Heart right ventricle (tissue), 16 donors: ENCODE measurements around the gene CAMK1D. TPM values are rescaled to one million over a fixed set of nuclear protein-coding genes. Genes with fewer than 3 reads are reported as not detected.
"Not testable (repeated sequence)": the region's sequence is repeated elsewhere in the genome, so short reads cannot be mapped to it uniquely, and the experiment has no call there.

Experiments used
- ATAC-seq, 8 donors: fragments of 200-7000 bp; cut with Tn5 transposase; one replicate each; pipeline ENCODE4 v1.9.1; 2020; ENCODE audit warnings: mild to moderate bottlenecking in 8 of 8, moderate library complexity in 8 of 8, moderate number of reproducible peaks in 1 of 8
- DNase-seq, 2 donors: peaks; one replicate each; pipeline ENCODE4 v3.0.0-alpha.2; 2020
- H3K27ac ChIP-seq, 10 donors: fragments of 200-600 bp; sonication (generic) in 2 of 10; one replicate each; pipeline versions ENCODE4 v1.5.0 to v1.8.0; 2020 to 2022; ENCODE audit warnings: mild to moderate bottlenecking in 3 of 10
- H3K27me3 ChIP-seq, 7 donors: fragments of 200-600 bp; one replicate each; pipeline ENCODE4 v1.8.0; 2021 to 2022; ENCODE audit warnings: mild to moderate bottlenecking in 2 of 7
- H3K36me3 ChIP-seq, 9 donors: fragments of 200-600 bp; sonication (generic) in 1 of 9; one replicate each; pipeline versions ENCODE4 v1.5.0 to v1.8.0; 2020 to 2022; ENCODE audit warnings: mild to moderate bottlenecking in 2 of 9
- H3K4me1 ChIP-seq, 9 donors: fragments of 200-600 bp; sonication (generic) in 1 of 9; one replicate each; pipeline versions ENCODE4 v1.5.0 to v1.8.0; 2020 to 2022; ENCODE audit warnings: mild to moderate bottlenecking in 4 of 9
- H3K4me3 ChIP-seq, 10 donors: fragments of 200-600 bp; sonication (generic) in 2 of 10; one replicate each; pipeline versions ENCODE4 v1.5.0 to v1.8.0; 2020 to 2022; ENCODE audit warnings: mild to moderate bottlenecking in 7 of 10, moderate library complexity in 2 of 10
- H3K9me3 ChIP-seq, 11 donors: fragments of 200-600 bp in 10 of 11; sonication (generic) in 2 of 11; one replicate each; pipeline versions ENCODE4 v1.5.0 to v1.8.0; 2013 to 2022; ENCODE audit warnings: mild to moderate bottlenecking in 2 of 11, control low read depth in 1 of 11, moderate library complexity in 1 of 11
- CTCF ChIP-seq, 9 donors: fragments of 200-600 bp; sonication (generic) in 2 of 9; IDR thresholded peaks; one replicate each; pipeline versions ENCODE4 v1.5.0 to v1.8.0; 2021 to 2022; ENCODE audit warnings: antibody characterized with exemption in 9 of 9, mild to moderate bottlenecking in 5 of 9, moderate library complexity in 1 of 9
- WGBS, 2 donors: extraction: QIAGEN DNeasy Blood & Tissue Kit; methylation state at CpG; one replicate each; pipeline ENCODE4 v1.1.7; 2013; ENCODE audit warnings: inconsistent platforms in 1 of 2; 5-methylcytosine and 5-hydroxymethylcytosine counted together
- intact Hi-C, 10 donors: fragments of 100-400 bp; cut with DNase I; formaldehyde crosslinking; loops; one replicate each; pipeline versions ENCODE4 v1.11.1 to v1.14.2; 2022
- polyA plus RNA-seq, 2 donors: library from polyadenylated mRNA; stranded (reverse); fragments of 200-250 nt; gene quantifications; one replicate each; pipeline ENCODE4 v1.2.3, GENCODE V29; 2013
- total RNA-seq, 10 donors: library from RNA; stranded (reverse); fragmentation: NEBNext Ultra II Directional in 3 of 10; extraction: Animal tissue kit (Norgen Biotek cat#: 25700) in 3 of 10; gene quantifications; one replicate each; pipeline versions ENCODE4 v1.2.1 to v1.2.4, GENCODE V29; 2021 to 2023
- donor health status: Arrhythmogenic right ventricular cardiomyopathy.
- donor health status: ischemic (EF 13 %, LVEDD 7.1; RV severe dilation, severe dysfunction).
- donor health status: healthy with polysubstance abuse.
- donor health status: DM: no; HTN: yes; CAD: no.
- donor health status: DM: no; HTN: no; CAD: no.
- donor health status: ischemic (EF 25% LVEDD 6.9; RV normal size, moderate dysfunction).
- donor health status: ischemic (EF 25% LVEDD 5.7; RV mildly dilated, moderate dysfunction).
- donor health status: healthy.
- donor health status: DM: yes; HTN: yes; CAD: no.
- donor health status: Ischemic cardiomyopathy.
- donor health status: ischemic (EF 35%, LVEDD 5.7; RV mildly dilated, moderate dysfunction).
- donor health status: nonischemic (EF 11% LVEDD 7.7; RV severe dilation, severe dysfunction).
- donor health status: DM: yes; HTN: yes; CAD: no.
- donor health status: PGD.
- donor health status: ischemic (EF 29% LVEDD 5.4; RV normal size, mild dysfunction).
- donor health status: nonischemic (EF 23%, LVEDD 6.1; RV moderate dilation, normal function).

Gene CAMK1D
- total and polyA plus RNA-seq, 12 donors = 1.3 to 17.7 (median 2.6) TPM

- H3K27ac ChIP-seq = no peak overlapping the region
- peaks cover 0 to 6% (median 0%) of the 10 kb centered on the region in 9 donors for H3K4me1 ChIP-seq
- H3K4me3 ChIP-seq = no peak overlapping the region
- H3K9me3 ChIP-seq = no peaks in the 10 kb centered on the region
- no peak for TF ChIP-seq CTCF (IDR thresholded peaks at IDR 0.05)
- ATAC-seq (no peak), DNase-seq (no peak)
- WGBS, 2 donors = 81 to 83% methylated on average over 11 of the region's 11 CpGs
- no peaks in the 10 kb centered on the region for H3K36me3 ChIP-seq
- intact Hi-C loops = no loop called here
- H3K27me3 ChIP-seq = peaks cover 0 to 9% (median 0%) of the 10 kb centered on the region in 7 donors
These were observed 81.1 kb downstream of the CAMK1D start for GRCh38 chr10:12430406-12430982.

GRCh38 chr10:12431151-12432101 is 82.1 kb downstream of the CAMK1D start:
- TF ChIP-seq CTCF (IDR thresholded peaks at IDR 0.05) = no peak
- Histone ChIP-seq H3K27me3 (peaks cover 0 to 15% (median 0%) of the 10 kb centered on the region in 7 donors), H3K9me3 (no peaks in the 10 kb centered on the region), H3K36me3 (no peaks in the 10 kb centered on the region), H3K27ac (no peak overlapping the region), H3K4me3 (no peak overlapping the region), H3K4me1 (peaks cover 0 to 6% (median 0%) of the 10 kb centered on the region in 9 donors)
- peak in 1 of 8 donors; percentile 10 for ATAC-seq
- intact Hi-C loops = no loop called here
- no peak for DNase-seq
- 68% methylated on average over 18 of the region's 18 CpGs for WGBS, 2 donors

GRCh38 chr10:12432402-12433189 is 83.2 kb downstream of the CAMK1D start:
- intact Hi-C loops = no loop called here
- DNase-seq (no peak), ATAC-seq (no peak)
- H3K36me3 ChIP-seq = no peaks in the 10 kb centered on the region
- H3K4me3 ChIP-seq = no peak overlapping the region
- H3K9me3 ChIP-seq = no peaks in the 10 kb centered on the region
- H3K4me1 ChIP-seq = peaks cover 0 to 6% (median 0%) of the 10 kb centered on the region in 9 donors
- H3K27me3 ChIP-seq = peaks cover 0 to 15% (median 0%) of the 10 kb centered on the region in 7 donors
- 93 to 94% methylated on average over 13 of the region's 13 CpGs for WGBS, 2 donors
- H3K27ac ChIP-seq = no peak overlapping the region
- TF ChIP-seq CTCF (IDR thresholded peaks at IDR 0.05) = no peak

- H3K36me3 ChIP-seq = no peaks in the 10 kb centered on the region
- 71 to 78% methylated on average over 6 of the region's 6 CpGs for WGBS, 2 donors
- H3K4me1 ChIP-seq = peaks cover 0 to 6% (median 0%) of the 10 kb centered on the region in 9 donors
- peaks cover 0 to 15% (median 0%) of the 10 kb centered on the region in 7 donors for H3K27me3 ChIP-seq
- no peak overlapping the region for H3K27ac ChIP-seq
- ATAC-seq (no peak), DNase-seq (no peak)
- no peak for TF ChIP-seq CTCF (IDR thresholded peaks at IDR 0.05)
- H3K4me3 ChIP-seq = no peak overlapping the region
- peaks cover 0 to 3% (median 0%) of the 10 kb centered on the region in 11 donors for H3K9me3 ChIP-seq
- intact Hi-C loops = no loop called here
These were observed 84.9 kb downstream of the CAMK1D start for GRCh38 chr10:12434277-12434676.

- H3K36me3 ChIP-seq, H3K9me3 ChIP-seq, H3K27ac ChIP-seq, H3K4me3 ChIP-seq, H3K4me1 ChIP-seq, DNase-seq, intact Hi-C loops, ATAC-seq: not testable (repeated sequence)
- 92 to 94% methylated on average over 8 of the region's 8 CpGs for WGBS, 2 donors
- peaks cover 0 to 15% (median 0%) of the 10 kb centered on the region in 7 donors for H3K27me3 ChIP-seq
These were observed 85.3 kb downstream of the CAMK1D start for GRCh38 chr10:12434677-12435076.
